GM18951 (cell line): ENCODE data around the gene ZDHHC3.

Experiments
- POLR2A ChIP-seq: IDR thresholded peaks from 4 replicates; pipeline ENCODE4 v1.6.1; 2011; ENCODE audit warnings: mild to moderate bottlenecking; ENCODE audit not compliant: insufficient read length, insufficient read depth; ENCODE audit errors: extremely low read depth
- in situ Hi-C: fragments of 300-500 bp; cut with MboI; formaldehyde crosslinking; loops from one replicate; pipeline ENCODE4 v1.12.0; 2022; ENCODE audit warnings: low sequenced_read_pairs, mixed read lengths, inconsistent platforms; ENCODE audit not compliant: unreplicated experiment

The ZDHHC3 gene

GRCh38 chr3:44880284-44880683 is 95.7 kb downstream of the ZDHHC3 start:
- no peak for TF ChIP-seq POLR2A
- in situ Hi-C loops, result no loop called here

DNA sequence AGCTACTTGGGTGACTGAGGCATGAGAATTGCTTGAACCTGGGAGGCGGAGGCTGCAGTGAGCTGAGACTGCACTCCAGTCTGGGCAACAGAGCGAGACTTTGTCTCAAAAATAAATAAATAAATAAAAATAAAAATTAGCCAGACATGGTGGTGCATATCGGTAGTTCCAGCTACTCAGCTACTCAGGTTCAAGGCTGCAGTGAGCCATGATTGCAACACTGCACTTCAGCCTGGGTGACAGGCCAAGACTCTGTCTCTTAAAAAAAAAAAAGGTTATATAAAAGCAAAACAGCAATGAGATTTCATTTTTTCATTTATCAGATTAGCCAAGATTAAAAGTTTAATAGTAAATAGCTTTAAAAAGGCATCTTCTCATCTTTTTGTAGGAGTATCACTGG is 98.6 kb downstream of the ZDHHC3 start:
- no peak for TF ChIP-seq POLR2A

GRCh38 chr3:44875596-44875995 is 100.4 kb downstream of the ZDHHC3 start:
- TF ChIP-seq POLR2A, result no peak
- in situ Hi-C loops, result no loop called here

More for the DNA sequence above, 98.6 kb downstream of the ZDHHC3 start:
- in situ Hi-C loops, result no loop called here
